K562 (cell line): ENCODE data around the gene FOXK2. TPM values are rescaled to one million over a fixed set of nuclear protein-coding genes. Genes with fewer than 3 reads are reported as not detected.

Experiments used
- CHCHD3 ChIP-seq: fragments of 250-450 bp; sonication (Bioruptor Pico); IDR thresholded peaks from 2 replicates; pipeline ENCODE4 v2.1.2; 2022; ENCODE audit warnings: mild to moderate bottlenecking
- CHD7 ChIP-seq: fragments of 200-600 bp; sonication (generic); IDR thresholded peaks from one replicate; pipeline ENCODE4 v1.6.1; 2012; ENCODE audit warnings: mild to moderate bottlenecking, low read depth, low read length, inconsistent platforms
- CREB3L1 ChIP-seq: fragments of 450-650 bp; IDR thresholded peaks from 2 replicates; pipeline ENCODE4 v1.6.1; 2014; ENCODE audit warnings: low read depth, mild to moderate bottlenecking, moderate library complexity, borderline replicate concordance
- EP300 ChIP-seq: IDR thresholded peaks from 2 replicates; pipeline ENCODE4 v1.6.1; 2012; ENCODE audit warnings: low read length, improper control_type of control experiment
- POLR2AphosphoS5 ChIP-seq: IDR thresholded peaks from 2 replicates; pipeline ENCODE4 v1.6.1; 2011; ENCODE audit warnings: mild to moderate bottlenecking, low read depth, low read length, moderate library complexity; ENCODE audit not compliant: control insufficient read depth, insufficient read depth
- POU5F1 ChIP-seq: fragments of 150-350 bp; IDR thresholded peaks from 2 replicates; pipeline ENCODE4 v1.6.1; 2014; ENCODE audit warnings: borderline replicate concordance, low read length, low read depth, mild to moderate bottlenecking; ENCODE audit not compliant: partially characterized antibody
- ZBTB33 ChIP-seq: sonication (generic); formaldehyde crosslinking; IDR thresholded peaks from 2 replicates; pipeline ENCODE4 v1.8.1; 2023; ENCODE audit warnings: mild to moderate bottlenecking, missing genetic modification reagents
- ZKSCAN8 ChIP-seq: fragments of 200-800 bp; sonication (Bioruptor generic); IDR thresholded peaks from 2 replicates; pipeline ENCODE4 v1.6.1; 2016; ENCODE audit warnings: missing genetic modification characterization, missing compliant biosample characterization
- ZNF277 ChIP-seq: fragments of 250-450 bp; sonication (Bioruptor Pico); IDR thresholded peaks from 2 replicates; pipeline ENCODE4 v1.8.0; 2022; ENCODE audit warnings: inconsistent platforms, mild to moderate bottlenecking, moderate library complexity, borderline replicate concordance
- polyA plus RNA-seq, 8 experiments: library from polyadenylated mRNA; depleted of rRNA in 4 of 8; stranded (reverse) in 5 of 8; unstranded in 3 of 8; fragments of >200 nt; fragmentation: Nextera tagmentation in 2 of 8; fragmentation: Illumina TruSeq in 1 of 8; extraction: Ambion mirVana in 2 of 8; extraction: Trizol in 1 of 8; gene quantifications; 2 replicates each; pipeline versions ENCODE4 v1.2.1 to v1.2.3, GENCODE V29; 2011 to 2014; ENCODE audit warnings: inconsistent platforms in 1 of 8, missing spikeins in 1 of 8
- total RNA-seq, 7 experiments: library from RNA; depleted of rRNA in 6 of 7; stranded (reverse); fragments of >200 nt in 6 of 7; fragmentation: Illumina TruSeq in 2 of 7; extraction: Trizol in 2 of 7; gene quantifications; 2 replicates each; pipeline versions ENCODE4 v1.2.1 to v1.2.3, GENCODE V29; 2011 to 2021; ENCODE audit warnings: low replicate concordance in 1 of 7

The FOXK2 gene
- total and polyA plus RNA-seq, 9 of the 15 experiments (the other 6 are each of a cell fraction or from before 2014, with no cell fraction given), result 3.0 to 86.0 (median 44.1) TPM

- TF ChIP-seq CHD7 (no peak), ZBTB33 (CRISPR knock-in tag) (peak; percentile 99), CHCHD3 (no peak), ZNF277 (CRISPR knock-in tag) (no peak), POU5F1 (no peak), ZKSCAN8 (CRISPR knock-in tag) (no peak), EP300 (no peak), POLR2AphosphoS5 (peak; percentile 16; the same call in 1 of the 2 replicates), CREB3L1 (no peak)
Measured at GRCh38 chr17:82615084-82616020, 95.8 kb downstream of the FOXK2 start (continued).
